HG03045 (cell line): Measurements from ENCODE around the gene TAF11L3.
"Not testable (repeated sequence)": the region's sequence is repeated elsewhere in the genome, so short reads cannot be mapped to it uniquely, and the experiment has no call there.

Experiments used
- ATAC-seq: cut with Tn5 transposase; IDR thresholded peaks from one replicate; pipeline ENCODE4 v1.9.1; 2021; ENCODE audit warnings: mild to moderate bottlenecking, moderate library complexity; ENCODE audit not compliant: unreplicated experiment

Gene TAF11L3

GRCh38 chr5:17518067-17518466 lies at the start of gene TAF11L3:
Gene TAF11L3 (plus strand): TSS chr5:17518367.
- not testable (repeated sequence) for ATAC-seq

GRCh38 chr5:17470064-17470463 lies 48.1 kb upstream of the TAF11L3 start:
- ATAC-seq = no peak

GRCh38 chr5:17475064-17475463 lies 43.1 kb upstream of the TAF11L3 start:
- ATAC-seq = not testable (repeated sequence)

DNA sequence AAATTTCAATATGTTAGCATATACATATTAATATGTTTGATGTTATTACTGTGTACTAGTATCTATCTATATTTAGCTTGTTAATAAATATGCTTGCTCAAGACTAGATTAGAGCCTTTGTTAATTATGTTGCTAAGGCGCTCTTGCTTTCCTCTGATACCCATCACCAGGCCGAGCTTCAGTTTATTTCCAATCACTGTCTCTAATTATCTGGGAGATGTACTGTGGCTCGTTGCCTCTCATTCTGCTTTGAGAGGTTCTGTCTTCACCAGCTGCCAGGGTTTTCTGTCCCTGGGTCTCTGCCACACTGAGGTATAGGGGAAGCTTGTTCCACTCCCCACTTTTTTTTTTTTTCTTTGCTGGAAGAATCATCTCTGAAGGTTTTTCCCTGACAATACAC lies 41.1 kb upstream of the TAF11L3 start:
- no peak for ATAC-seq

GRCh38 chr5:17477573-17478265 lies 40.4 kb upstream of the TAF11L3 start:
- ATAC-seq = no peak

DNA sequence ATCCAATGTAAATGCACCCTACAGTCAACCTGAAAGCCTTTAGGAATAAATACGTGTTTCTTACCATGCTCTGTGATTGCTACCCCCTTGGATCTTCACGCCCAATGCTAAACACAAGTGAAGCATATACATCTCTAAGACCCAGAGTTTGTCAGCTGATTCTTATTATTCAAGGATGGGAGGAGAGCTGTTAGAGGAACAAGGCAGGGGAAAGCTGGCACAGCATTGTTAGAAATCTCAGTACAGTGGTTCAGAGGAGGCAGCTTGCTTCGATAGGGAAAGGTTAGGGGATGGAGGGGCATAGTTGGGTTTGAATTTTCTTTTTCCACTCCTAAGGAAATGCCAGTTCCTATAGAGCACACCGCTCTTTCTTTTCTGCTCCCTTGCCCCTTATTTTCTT lies 36.8 kb upstream of the TAF11L3 start:
- no peak for ATAC-seq

- ATAC-seq = no peak
Measured at GRCh38 chr5:17482790-17483189, 35.4 kb upstream of the TAF11L3 start.

DNA sequence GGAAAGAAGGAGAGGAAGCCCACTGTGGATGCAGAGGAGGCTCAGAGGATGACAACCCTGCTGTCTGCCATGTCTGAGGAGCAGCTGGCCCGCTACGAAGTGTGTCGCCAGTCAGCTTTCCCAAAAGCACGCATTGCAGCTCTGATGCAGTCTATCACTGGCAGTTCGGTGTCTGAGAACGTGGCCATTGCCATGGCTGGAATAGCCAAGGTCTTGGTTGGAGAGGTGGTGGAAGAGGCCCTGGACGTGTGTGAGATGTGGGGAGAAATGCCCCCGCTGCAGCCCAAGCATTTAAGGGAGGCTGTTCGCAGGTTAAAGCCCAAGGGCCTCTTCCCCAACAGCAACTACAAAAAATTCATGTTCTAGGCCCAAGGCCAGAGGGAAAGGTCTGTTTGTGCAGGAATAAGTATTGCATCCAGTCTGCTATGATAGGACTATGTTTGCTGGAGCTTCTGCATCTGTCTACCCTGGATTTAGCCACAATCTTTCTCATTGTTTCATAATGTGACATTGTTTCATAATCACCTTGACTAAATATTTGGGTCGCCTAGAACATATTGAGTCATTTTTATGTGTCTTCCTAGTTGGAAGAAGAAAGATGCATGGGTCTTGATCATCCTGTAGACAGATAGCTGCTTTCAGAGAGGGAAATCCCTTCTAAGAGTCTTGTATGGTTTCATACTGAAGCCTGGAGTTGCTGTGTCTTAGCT lies 31.5 kb upstream of the TAF11L3 start:
- not testable (repeated sequence) for ATAC-seq

DNA sequence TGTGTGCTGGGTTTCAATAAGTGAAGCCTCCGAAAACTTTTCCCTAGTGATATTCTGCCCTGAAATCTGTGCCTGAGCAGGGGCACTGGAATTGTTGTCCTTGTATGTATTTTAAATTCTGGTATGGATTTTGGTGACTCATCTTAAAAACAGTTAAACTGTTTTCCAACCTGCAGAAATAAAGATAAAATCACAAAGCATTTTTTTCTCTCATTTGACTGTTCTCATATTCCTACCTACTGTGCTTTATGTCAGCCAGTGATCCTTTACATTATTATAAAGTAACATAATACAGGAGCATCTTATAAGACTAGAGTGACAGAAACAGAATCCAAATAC lies 31.0 kb upstream of the TAF11L3 start:
- no peak for ATAC-seq

DNA sequence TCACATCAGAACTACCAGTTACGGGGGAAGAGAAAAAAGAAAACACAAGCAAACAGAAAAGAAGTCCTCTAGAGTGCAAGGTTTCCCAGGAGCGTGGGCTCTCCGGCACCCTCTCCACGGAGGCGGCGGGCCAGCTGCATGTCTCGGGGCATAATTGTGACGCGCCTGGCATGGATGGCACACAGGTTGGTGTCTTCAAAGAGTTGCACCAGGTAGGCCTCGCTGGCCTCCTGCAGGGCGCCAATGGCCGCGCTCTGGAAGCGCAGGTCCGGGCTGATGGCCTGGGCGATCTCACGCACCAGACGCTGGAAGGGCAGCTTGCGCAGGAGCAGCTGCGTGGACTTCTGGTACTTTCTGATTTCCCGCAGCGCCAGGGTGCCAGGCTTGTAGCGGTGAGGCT lies 26.9 kb upstream of the TAF11L3 start:
- not testable (repeated sequence) for ATAC-seq

GRCh38 chr5:17492770-17493169 lies 25.4 kb upstream of the TAF11L3 start:
- ATAC-seq = no peak

GRCh38 chr5:17497446-17497845 lies 20.7 kb upstream of the TAF11L3 start:
- ATAC-seq = no peak

DNA sequence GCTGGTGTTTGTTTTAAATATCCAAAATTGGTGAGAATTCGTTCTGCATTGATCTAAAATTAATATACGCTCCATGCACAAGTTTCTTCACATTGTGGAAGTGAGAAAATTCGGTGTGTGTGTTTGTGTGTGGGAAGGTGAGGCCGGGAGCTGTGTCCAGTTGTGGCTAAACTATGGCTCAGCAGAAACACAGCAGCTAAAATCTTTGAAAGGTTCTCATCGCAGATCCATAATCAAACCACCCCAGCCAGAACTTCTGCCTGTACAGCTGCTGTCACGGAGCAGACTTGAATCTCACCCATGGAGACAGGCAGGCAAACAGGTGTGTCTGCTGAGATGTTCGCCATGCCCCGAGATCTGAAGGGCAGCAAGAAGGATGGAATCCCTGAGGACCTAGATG lies 20.2 kb upstream of the TAF11L3 start, which contains the start of gene TAF11L2:
Gene TAF11L2, plus strand, starts transcription at position 301 of the 400 bp plus-strand sequence.
- not testable (repeated sequence) for ATAC-seq

GRCh38 chr5:17511775-17512325 lies 6.3 kb upstream of the TAF11L3 start:
- ATAC-seq = no peak

GRCh38 chr5:17517526-17517925 lies 641 bp upstream of the TAF11L3 start:
- ATAC-seq = not testable (repeated sequence)

GRCh38 chr5:17519508-17519907 lies 1.3 kb downstream of the TAF11L3 start:
- ATAC-seq = not testable (repeated sequence)

- not testable (repeated sequence) for ATAC-seq
Measured at GRCh38 chr5:17521501-17521900, 3.3 kb downstream of the TAF11L3 start, which contains the start of gene TAF11L4. Gene TAF11L4 (plus strand): TSS chr5:17521801.

DNA sequence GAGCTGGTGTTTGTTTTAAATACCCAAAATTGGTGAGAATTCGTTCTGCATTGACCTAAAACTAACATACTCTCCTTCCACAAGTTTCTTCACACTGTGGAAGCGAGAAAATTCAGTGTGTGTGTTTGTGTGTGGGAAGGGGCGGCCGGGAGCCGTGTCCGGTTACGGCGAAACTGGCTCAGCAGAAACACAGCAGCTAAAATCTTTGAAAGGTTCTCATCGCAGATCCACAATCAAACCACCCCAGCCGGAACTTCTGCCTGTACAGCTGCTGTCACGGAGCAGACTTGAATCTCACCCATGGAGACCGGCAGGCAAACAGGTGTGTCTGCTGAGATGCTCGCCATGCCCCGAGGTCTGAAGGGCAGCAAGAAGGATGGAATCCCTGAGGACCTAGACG lies 6.8 kb downstream of the TAF11L3 start, which contains the start of gene TAF11L5:
Gene TAF11L5, plus strand, starts transcription at position 301 of the 400 bp plus-strand sequence.
- not testable (repeated sequence) for ATAC-seq

DNA sequence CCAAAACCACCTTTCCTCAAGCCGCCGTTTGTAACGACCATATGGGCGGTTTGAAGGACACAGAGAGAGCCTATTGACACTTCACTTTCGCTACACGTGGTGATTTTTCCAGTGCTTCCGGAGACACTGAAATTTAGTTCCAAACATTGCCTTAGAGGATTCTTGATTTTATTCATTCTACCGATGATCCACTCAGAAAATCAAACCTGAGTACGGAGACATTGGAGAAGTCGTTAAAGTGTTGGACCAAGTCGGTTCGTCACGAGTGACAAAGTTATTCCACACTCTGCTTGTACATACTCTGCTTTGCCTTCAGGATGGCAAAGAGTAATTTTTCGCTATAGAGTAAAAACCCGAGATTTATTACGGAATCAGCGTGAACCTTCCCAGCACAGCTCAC lies 8.3 kb downstream of the TAF11L3 start:
- ATAC-seq = not testable (repeated sequence)

- ATAC-seq = not testable (repeated sequence)
Measured at GRCh38 chr5:17528369-17528768, 10.2 kb downstream of the TAF11L3 start, which contains the start of gene TAF11L6. Gene TAF11L6 (plus strand): TSS chr5:17528669.
